ENCODE measurements around the gene NEURL1.

GRCh38 chr10:103545366-103545765 lies 51.9 kb downstream of the NEURL1 start:
- TF ChIP-seq, protein P1, sequence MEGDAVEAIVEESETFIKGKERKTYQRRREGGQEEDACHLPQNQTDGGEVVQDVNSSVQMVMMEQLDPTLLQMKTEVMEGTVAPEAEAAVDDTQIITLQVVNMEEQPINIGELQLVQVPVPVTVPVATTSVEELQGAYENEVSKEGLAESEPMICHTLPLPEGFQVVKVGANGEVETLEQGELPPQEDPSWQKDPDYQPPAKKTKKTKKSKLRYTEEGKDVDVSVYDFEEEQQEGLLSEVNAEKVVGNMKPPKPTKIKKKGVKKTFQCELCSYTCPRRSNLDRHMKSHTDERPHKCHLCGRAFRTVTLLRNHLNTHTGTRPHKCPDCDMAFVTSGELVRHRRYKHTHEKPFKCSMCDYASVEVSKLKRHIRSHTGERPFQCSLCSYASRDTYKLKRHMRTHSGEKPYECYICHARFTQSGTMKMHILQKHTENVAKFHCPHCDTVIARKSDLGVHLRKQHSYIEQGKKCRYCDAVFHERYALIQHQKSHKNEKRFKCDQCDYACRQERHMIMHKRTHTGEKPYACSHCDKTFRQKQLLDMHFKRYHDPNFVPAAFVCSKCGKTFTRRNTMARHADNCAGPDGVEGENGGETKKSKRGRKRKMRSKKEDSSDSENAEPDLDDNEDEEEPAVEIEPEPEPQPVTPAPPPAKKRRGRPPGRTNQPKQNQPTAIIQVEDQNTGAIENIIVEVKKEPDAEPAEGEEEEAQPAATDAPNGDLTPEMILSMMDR (IDR thresholded peaks at IDR 0.05), result no peak
- TF ChIP-seq SIN3A (IDR thresholded peaks at IDR 0.05; ENCODE audit: borderline replicate concordance, insufficient read depth, low read depth, low read length), result no peak
- TF ChIP-seq POLR2AphosphoS5 (IDR thresholded peaks at IDR 0.05; ENCODE audit: low read depth, low read length), result no peak
- TF ChIP-seq TCF7L2 (IDR thresholded peaks at IDR 0.05; ENCODE audit: low read depth, low read length), result no peak
